ENCODE results near the gene DCST1.

The DCST1 gene

DNA sequence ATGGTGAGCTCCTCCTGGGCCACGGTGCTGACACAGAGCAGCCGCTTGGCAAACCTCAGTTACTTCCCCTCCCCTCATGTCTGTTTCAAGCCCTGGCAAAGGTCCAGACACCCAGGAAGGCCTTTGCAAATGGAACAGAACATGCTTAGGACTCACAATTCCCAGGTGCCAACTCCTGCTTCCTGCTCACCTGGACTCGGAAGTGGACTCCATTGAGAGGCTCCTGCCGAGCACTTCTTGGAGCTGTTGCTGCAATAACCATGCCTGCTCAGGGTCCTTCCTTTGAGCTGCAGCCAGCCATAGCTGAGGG, 10.7 kb upstream of the DCST1 start:
- no peak for DNase-seq (ENCODE audit: extremely low spot score)
- TF ChIP-seq, protein P1, sequence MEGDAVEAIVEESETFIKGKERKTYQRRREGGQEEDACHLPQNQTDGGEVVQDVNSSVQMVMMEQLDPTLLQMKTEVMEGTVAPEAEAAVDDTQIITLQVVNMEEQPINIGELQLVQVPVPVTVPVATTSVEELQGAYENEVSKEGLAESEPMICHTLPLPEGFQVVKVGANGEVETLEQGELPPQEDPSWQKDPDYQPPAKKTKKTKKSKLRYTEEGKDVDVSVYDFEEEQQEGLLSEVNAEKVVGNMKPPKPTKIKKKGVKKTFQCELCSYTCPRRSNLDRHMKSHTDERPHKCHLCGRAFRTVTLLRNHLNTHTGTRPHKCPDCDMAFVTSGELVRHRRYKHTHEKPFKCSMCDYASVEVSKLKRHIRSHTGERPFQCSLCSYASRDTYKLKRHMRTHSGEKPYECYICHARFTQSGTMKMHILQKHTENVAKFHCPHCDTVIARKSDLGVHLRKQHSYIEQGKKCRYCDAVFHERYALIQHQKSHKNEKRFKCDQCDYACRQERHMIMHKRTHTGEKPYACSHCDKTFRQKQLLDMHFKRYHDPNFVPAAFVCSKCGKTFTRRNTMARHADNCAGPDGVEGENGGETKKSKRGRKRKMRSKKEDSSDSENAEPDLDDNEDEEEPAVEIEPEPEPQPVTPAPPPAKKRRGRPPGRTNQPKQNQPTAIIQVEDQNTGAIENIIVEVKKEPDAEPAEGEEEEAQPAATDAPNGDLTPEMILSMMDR (IDR thresholded peaks at IDR 0.05; ENCODE audit: control extremely low read depth, extremely low read depth, low read depth, missing control alignments) = no peak
- ChIA-PET POLR2A (no interaction called here), CTCF (interaction anchor here (1.3 to 13.5 kb wide), 8 partner anchors 8 to 69 kb away, joined by 3 to 175 read pairs (median 5); partner anchors contain the start of genes ADAM15, LENEP and ZBTB7B)

DNA sequence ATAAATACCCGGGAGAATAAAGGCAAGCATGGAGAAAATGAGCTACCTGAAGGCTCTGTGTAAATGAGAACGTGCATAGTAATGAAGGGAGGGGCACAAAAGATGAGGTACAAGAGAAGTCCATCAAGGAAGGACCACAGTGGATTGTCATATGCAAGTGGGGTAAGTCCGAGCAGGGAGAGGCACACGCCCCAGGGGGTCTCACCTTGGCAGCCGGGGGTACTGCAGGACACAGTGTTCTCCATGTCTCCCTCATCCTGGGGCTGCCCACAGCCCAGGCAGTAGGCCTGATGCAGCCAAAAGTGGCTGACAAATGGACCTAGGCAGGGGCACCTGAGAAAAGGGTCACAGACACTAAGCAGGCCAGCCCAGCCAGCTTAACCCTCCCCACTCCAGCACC, 10.0 kb upstream of the DCST1 start:
- ChIA-PET POLR2A (interaction anchor here (0.6 kb wide), 1 partner anchor 533 kb away, joined by 3 read pairs; no protein-coding TSS in a partner anchor), CTCF (interaction anchor here (1.6 to 3.3 kb wide), 5 partner anchors 8 to 61 kb away, joined by 3 to 15 read pairs (median 5); partner anchors contain the start of gene ADAM15)
- DNase-seq (ENCODE audit: extremely low spot score) = no peak
- TF ChIP-seq, protein P1 (IDR thresholded peaks at IDR 0.05; ENCODE audit: control extremely low read depth, extremely low read depth, low read depth, missing control alignments) = no peak

DNA sequence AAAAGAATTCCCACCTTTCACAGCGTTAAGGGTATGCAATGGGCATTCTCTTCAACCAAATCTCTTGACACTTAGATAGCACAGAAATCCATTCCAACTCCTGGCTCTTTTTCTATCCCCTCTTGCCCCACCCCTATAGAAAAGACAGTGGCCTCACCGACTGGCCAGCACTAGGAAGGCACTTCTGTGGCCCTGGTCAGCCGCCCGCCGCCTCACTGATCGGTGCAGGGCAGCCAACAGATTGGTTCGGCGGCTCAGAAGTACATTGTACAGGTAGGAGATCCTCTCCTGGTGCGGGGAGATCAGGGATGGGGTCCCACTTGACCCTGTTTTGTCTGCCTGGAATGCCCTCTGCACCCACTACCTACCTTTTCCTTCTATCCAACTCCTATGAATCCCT, 9.3 kb upstream of the DCST1 start:
- CTCF ChIA-PET = interaction anchor here (1.8 to 2.2 kb wide), 2 partner anchors 9 to 61 kb away, joined by 4 to 5 read pairs; no protein-coding TSS in a partner anchor
- TF ChIP-seq, protein P1 (IDR thresholded peaks at IDR 0.05; ENCODE audit: control extremely low read depth, extremely low read depth, low read depth, missing control alignments) = no peak
- POLR2A ChIA-PET = interaction anchor here (0.5 to 0.6 kb wide), 2 partner anchors 40 to 534 kb away, joined by 3 read pairs; no protein-coding TSS in a partner anchor

DNA sequence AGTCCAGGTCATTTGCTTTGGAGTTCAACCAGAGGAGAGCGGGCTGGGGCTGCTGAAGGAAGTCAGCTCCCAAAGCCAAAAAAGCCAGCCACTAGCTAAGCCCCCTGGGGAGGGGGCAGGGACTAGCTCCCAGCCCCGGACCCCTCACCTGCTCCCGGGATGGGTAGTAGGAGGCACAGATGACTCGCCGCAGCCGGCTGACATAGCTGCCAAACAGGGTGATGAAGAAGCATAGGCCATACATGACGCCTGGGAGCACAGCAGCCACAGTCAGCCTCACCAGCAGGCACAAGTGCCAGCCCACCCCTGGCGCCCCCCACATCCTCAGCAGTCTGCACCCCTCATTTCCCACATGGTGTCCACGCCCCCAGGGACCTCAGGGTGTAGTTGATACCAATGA, 7.5 kb upstream of the DCST1 start:
- ChIA-PET POLR2A (interaction anchor here (0.7 kb wide), 1 partner anchor 156 kb away, joined by 3 read pairs; the partner anchor contains the start of gene KCNN3), CTCF (interaction anchor here (1.0 to 2.9 kb wide), 6 partner anchors 8 to 60 kb away, joined by 3 to 10 read pairs (median 4); partner anchors contain the start of gene ADAM15)
- DNase-seq (ENCODE audit: extremely low spot score) = no peak
- TF ChIP-seq, protein P1 (IDR thresholded peaks at IDR 0.05; ENCODE audit: control extremely low read depth, extremely low read depth, low read depth, missing control alignments) = no peak

More for the DNA sequence above, 9.3 kb upstream of the DCST1 start:
- no peak for DNase-seq (ENCODE audit: extremely low spot score)

DNA sequence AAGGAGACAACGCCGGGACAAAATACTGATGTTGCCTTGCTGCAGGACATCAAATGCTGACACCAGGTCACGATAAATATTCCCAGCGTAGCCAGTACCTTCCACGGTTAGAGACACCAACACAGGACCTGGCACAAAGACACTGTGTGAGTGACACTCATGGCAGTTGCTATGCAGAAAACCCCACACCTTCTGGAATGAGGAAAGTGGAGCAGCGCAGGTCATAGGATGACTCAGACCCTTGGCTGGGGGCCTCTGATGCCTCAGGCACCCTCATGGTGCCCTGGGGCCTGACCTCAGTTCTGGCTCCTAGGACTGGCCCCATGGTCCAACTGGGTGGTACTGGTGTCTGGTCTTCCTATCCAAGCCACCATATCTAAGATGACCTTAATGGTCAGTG, 7.0 kb upstream of the DCST1 start:
- POLR2A ChIA-PET = interaction anchor here (0.7 kb wide), 1 partner anchor 156 kb away, joined by 3 read pairs; the partner anchor contains the start of gene KCNN3
- TF ChIP-seq, protein P1 (IDR thresholded peaks at IDR 0.05; ENCODE audit: control extremely low read depth, extremely low read depth, low read depth, missing control alignments) = no peak
- CTCF ChIA-PET = interaction anchor here (1.1 to 2.9 kb wide), 4 partner anchors 9 to 25 kb away, joined by 3 to 10 read pairs (median 4); partner anchors contain the start of gene ADAM15
- DNase-seq (ENCODE audit: extremely low spot score) = no peak

DNA sequence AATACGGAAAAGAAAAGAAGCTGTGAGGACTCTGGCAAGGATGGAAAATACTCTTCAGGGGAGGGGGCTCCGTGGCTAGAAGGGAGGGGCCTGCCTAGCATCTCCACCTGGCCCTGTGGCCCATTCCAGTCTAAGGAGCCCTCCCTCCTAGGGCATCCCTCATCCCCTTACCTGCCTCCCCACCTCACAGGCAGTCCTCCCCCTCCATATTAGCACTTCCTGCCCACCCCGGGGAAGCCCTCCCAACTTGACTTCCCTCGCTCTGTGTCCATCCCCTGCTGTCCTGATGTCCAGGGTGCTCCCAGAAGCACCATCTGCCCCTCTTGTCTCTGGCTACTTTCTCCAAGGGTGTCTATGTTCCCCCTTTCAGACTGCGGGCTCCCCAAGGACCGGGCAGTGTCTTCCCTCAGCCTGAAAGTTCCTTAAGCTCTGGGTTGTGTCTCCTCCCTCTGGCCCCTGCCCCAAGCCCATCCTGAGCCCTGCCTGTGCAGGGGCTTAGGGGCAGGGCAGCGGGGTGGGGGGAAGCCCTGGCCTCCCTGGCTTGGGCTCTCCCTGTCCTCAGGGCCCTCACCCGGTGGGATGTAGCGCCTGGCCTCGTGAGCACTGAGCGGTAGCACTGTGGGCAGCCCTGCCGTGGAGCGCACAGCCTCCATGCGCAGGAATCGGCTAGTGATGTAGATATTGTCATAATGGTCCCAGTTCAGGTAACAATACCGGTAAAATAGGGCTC, 3.9 kb upstream of the DCST1 start:
- TF ChIP-seq, protein P1 (IDR thresholded peaks at IDR 0.05; ENCODE audit: control extremely low read depth, extremely low read depth, low read depth, missing control alignments) = no peak
- CTCF ChIA-PET = interaction anchor here (1.0 to 3.2 kb wide), 6 partner anchors 10 to 56 kb away, joined by 3 to 24 read pairs (median 4); partner anchors contain the start of gene CKS1B
- POLR2A ChIA-PET = no interaction called here
- no peak for DNase-seq (ENCODE audit: extremely low spot score)

Data from GM10248 (cell line).